Fibroblast of pulmonary artery (primary cell): ENCODE data around the gene CRISP1.

Experiments
- DNase-seq: peaks from one replicate; pipeline ENCODE4 v3.0.0-alpha.2; 2010; ENCODE audit warnings: low read depth
- H3K4me3 ChIP-seq: replicated peaks from 2 replicates; pipeline ENCODE4 v1.5.1; 2011; ENCODE audit warnings: low read depth, mild to moderate bottlenecking, control low read depth, low read length, moderate library complexity
- CTCF ChIP-seq: IDR thresholded peaks from 2 replicates; pipeline ENCODE4 v1.5.1; 2011; ENCODE audit warnings: mild to moderate bottlenecking, control low read depth, low read length, inconsistent platforms; ENCODE audit errors: missing control alignments

The CRISP1 gene

DNA sequence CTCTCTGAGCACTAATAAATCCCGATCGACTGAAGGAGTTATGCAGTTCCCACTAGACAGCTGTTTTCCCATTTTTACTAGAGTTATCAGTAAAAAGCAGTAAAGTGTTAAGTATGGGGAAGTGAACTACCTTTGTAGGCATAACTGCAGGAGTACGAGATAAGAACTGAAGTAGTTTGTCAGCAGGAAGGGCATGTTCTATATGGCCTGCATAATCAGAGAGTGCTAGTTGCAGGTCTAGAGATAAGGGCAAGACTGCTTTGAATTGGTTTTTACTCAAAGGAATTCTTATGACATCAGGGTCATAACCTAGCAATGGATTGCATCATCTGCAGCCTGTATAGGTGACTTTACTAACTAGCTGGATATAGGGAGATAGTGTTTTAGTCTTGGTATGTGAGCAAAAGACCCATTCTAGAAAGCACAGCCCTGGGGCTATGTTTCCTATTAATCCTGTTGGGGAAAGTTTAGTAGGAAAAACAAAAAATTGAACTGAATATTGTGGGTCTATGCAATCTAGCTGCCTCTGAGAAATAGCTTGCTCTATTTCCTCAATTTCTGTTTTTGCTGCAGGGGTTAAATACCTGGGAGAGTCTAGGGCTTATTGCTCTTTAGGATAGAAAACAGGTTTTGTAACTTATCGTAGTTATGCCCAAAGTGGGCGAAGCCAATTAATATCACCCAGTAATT is 22.6 kb upstream of the CRISP1 start:
- TF ChIP-seq CTCF = no peak
- H3K4me3 ChIP-seq = no peak overlapping the region
- no peak for DNase-seq

GRCh38 chr6:49868951-49869529 is 2.7 kb upstream of the CRISP1 start:
- no peak for DNase-seq
- no peak for TF ChIP-seq CTCF
- no peak overlapping the region for H3K4me3 ChIP-seq

DNA sequence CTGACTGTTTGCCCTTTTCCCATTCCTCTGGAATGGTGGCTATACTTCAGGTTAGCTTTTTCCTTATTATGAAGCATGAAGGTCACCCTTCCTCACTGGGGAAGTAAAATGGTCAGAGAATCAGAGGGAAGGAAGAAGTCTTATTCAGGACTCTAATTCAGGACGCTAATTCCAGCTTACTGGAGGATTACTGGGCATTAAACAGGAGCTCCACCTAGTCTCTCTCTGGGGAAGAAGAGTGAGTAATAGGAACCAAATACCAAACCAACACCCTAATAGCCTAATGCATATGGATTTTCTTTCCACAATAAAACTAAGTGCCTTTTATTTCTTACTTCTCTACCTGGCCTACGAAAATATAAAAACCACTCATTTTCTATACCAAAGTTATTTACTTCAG is 10.1 kb downstream of the CRISP1 start:
- H3K4me3 ChIP-seq = no peak overlapping the region
- no peak for TF ChIP-seq CTCF
- no peak for DNase-seq

- no peak for DNase-seq
- TF ChIP-seq CTCF = no peak
- H3K4me3 ChIP-seq = no peak overlapping the region
Measured at GRCh38 chr6:49855221-49855620, 11.1 kb downstream of the CRISP1 start.

- no peak for DNase-seq
- no peak for TF ChIP-seq CTCF
- H3K4me3 ChIP-seq = no peak overlapping the region
Measured at GRCh38 chr6:49852975-49853374, 13.4 kb downstream of the CRISP1 start.

GRCh38 chr6:49849213-49849907 is 17.0 kb downstream of the CRISP1 start:
- TF ChIP-seq CTCF = peak; percentile 48
- H3K4me3 ChIP-seq = no peak overlapping the region
- peak; percentile 66 for DNase-seq
